HepG2 (cell line): Measurements from ENCODE around the gene FUOM. TPM values are rescaled to one million over a fixed set of nuclear protein-coding genes. Genes with fewer than 3 reads are reported as not detected.

Experiments
- ARNTL ChIP-seq: sonication (generic); formaldehyde crosslinking; IDR thresholded peaks from 2 replicates; pipeline ENCODE4 v1.4.0; 2020; ENCODE audit warnings: mild to moderate bottlenecking, missing genetic modification reagents
- KAT8 ChIP-seq: IDR thresholded peaks from 2 replicates; pipeline ENCODE4 v1.6.1; 2016; ENCODE audit warnings: missing genetic modification reagents, missing compliant biosample characterization
- MEIS2 ChIP-seq: sonication (generic); formaldehyde crosslinking; IDR thresholded peaks from 2 replicates; pipeline ENCODE4 v1.9.0; 2021; ENCODE audit warnings: mild to moderate bottlenecking, missing genetic modification reagents
- MXD4 ChIP-seq: IDR thresholded peaks from 2 replicates; pipeline ENCODE4 v1.6.1; 2016; ENCODE audit warnings: mild to moderate bottlenecking, missing biosample characterization, missing genetic modification reagents
- NONO ChIP-seq, 2 experiments: fragments of 450-650 bp in 1 of 2; sonication (generic) in 1 of 2; formaldehyde crosslinking in 1 of 2; IDR thresholded peaks in 1 of 2; conservative IDR thresholded peaks in 1 of 2; 2 replicates each; pipeline versions ENCODE4 v1.6.1 to v1.8.0; 2017 to 2022; ENCODE audit warnings: mild to moderate bottlenecking in 1 of 2, missing genetic modification reagents in 1 of 2, moderate library complexity in 1 of 2
- PLRG1 ChIP-seq: fragments of 450-650 bp; conservative IDR thresholded peaks from 2 replicates; pipeline ENCODE4 v1.6.1; 2016
- PRPF4 ChIP-seq: fragments of 200-400 bp; formaldehyde crosslinking; IDR thresholded peaks from 2 replicates; pipeline ENCODE4 v1.6.1; 2016; ENCODE audit warnings: low read length, low read depth; ENCODE audit not compliant: poor library complexity, severe bottlenecking
- PTBP1 ChIP-seq: fragments of 200-400 bp; formaldehyde crosslinking; IDR thresholded peaks from 2 replicates; pipeline ENCODE4 v1.6.1; 2018; ENCODE audit warnings: low read length, low read depth; ENCODE audit not compliant: poor library complexity, severe bottlenecking
- SKI ChIP-seq: fragments of 450-650 bp; IDR thresholded peaks from one replicate; pipeline ENCODE4 v1.6.1; 2018; ENCODE audit warnings: mild to moderate bottlenecking; ENCODE audit not compliant: partially characterized antibody
- SKIL ChIP-seq: sonication (generic); formaldehyde crosslinking; IDR thresholded peaks from 2 replicates; pipeline ENCODE4 v1.8.0; 2022; ENCODE audit warnings: missing genetic modification reagents, mild to moderate bottlenecking, moderate library complexity, borderline replicate concordance
- THAP11 ChIP-seq: IDR thresholded peaks from 2 replicates; pipeline ENCODE4 v1.6.1; 2016; ENCODE audit warnings: missing biosample characterization, missing genetic modification reagents
- ZBTB33 ChIP-seq: sonication (generic); formaldehyde crosslinking; IDR thresholded peaks from 2 replicates; pipeline ENCODE4 v1.4.0; 2020; ENCODE audit warnings: missing genetic modification reagents
- ZBTB46 ChIP-seq: sonication (generic); formaldehyde crosslinking; IDR thresholded peaks from 2 replicates; pipeline ENCODE4 v1.4.0; 2020; ENCODE audit warnings: mild to moderate bottlenecking, missing genetic modification reagents, borderline replicate concordance
- ZNF274 ChIP-seq: sonication (generic); formaldehyde crosslinking; IDR thresholded peaks from 2 replicates; pipeline ENCODE4 v1.5.1; 2020; ENCODE audit warnings: mild to moderate bottlenecking, missing genetic modification reagents
- ZNF441 ChIP-seq: sonication (generic); formaldehyde crosslinking; IDR thresholded peaks from 2 replicates; pipeline ENCODE4 v1.7.0; 2021; ENCODE audit warnings: missing genetic modification reagents, borderline replicate concordance
- ZNF550 ChIP-seq: sonication (generic); formaldehyde crosslinking; IDR thresholded peaks from 2 replicates; pipeline ENCODE4 v1.4.0; 2020; ENCODE audit warnings: mild to moderate bottlenecking, missing genetic modification reagents, borderline replicate concordance
- ZNF552 ChIP-seq: sonication (generic); formaldehyde crosslinking; IDR thresholded peaks from 2 replicates; pipeline ENCODE4 v1.9.0; 2022; ENCODE audit warnings: missing genetic modification reagents, mild to moderate bottlenecking, borderline replicate concordance
- ZNF703 ChIP-seq: sonication (generic); formaldehyde crosslinking; IDR thresholded peaks from 2 replicates; pipeline ENCODE4 v1.5.1; 2020; ENCODE audit warnings: missing genetic modification reagents, mild to moderate bottlenecking, moderate library complexity, borderline replicate concordance
- ZNF720 ChIP-seq: sonication (generic); formaldehyde crosslinking; IDR thresholded peaks from 2 replicates; pipeline ENCODE4 v1.4.0; 2020; ENCODE audit warnings: missing genetic modification reagents
- polyA plus RNA-seq, 8 experiments: library from polyadenylated mRNA; depleted of rRNA in 3 of 8; stranded (reverse) in 7 of 8; unstranded in 1 of 8; fragments of >200 nt; fragmentation: Illumina TruSeq in 4 of 8; extraction: Trizol in 4 of 8; gene quantifications; 2 replicates each; pipeline versions ENCODE4 v1.2.1 to v1.2.3, GENCODE V29; 2011 to 2016; ENCODE audit warnings: low read depth in 4 of 8, missing spikeins in 1 of 8, mixed read lengths in 1 of 8; ENCODE audit not compliant: insufficient read depth in 1 of 8
- total RNA-seq, 5 experiments: library from RNA; depleted of rRNA; stranded (reverse); fragments of >200 nt; fragmentation: Illumina TruSeq; extraction: Trizol; gene quantifications; 2 replicates each; pipeline ENCODE4 v1.2.3, GENCODE V29; 2016; ENCODE audit warnings: low read depth in 1 of 5
- TF ChIP-seq, protein P1 (sequence below): sonication (generic); formaldehyde crosslinking; IDR thresholded peaks from 2 replicates; pipeline ENCODE4 v1.4.0; 2020; ENCODE audit warnings: missing genetic modification reagents, low read depth, mild to moderate bottlenecking, borderline replicate concordance

FUOM gene
- total and polyA plus RNA-seq, 2 of the 13 experiments (the other 11 are each of a cell fraction or from before 2014, with no cell fraction given): 27.5 to 60.4 TPM

- no peak for TF ChIP-seq SKIL (CRISPR knock-in tag)
- peak; percentile 22 for TF ChIP-seq PTBP1
- TF ChIP-seq ARNTL: no peak
- TF ChIP-seq PRPF4: no peak
- TF ChIP-seq ZNF552 (CRISPR knock-in tag): no peak
- TF ChIP-seq PLRG1: no peak
- no peak for TF ChIP-seq MEIS2
- TF ChIP-seq ZNF274 (CRISPR knock-in tag): no peak; the same call in 1 of the 2 replicates
- TF ChIP-seq ZBTB33 (CRISPR knock-in tag): no peak
- TF ChIP-seq MXD4: peak; percentile 77
- TF ChIP-seq ZNF720 (CRISPR knock-in tag): no peak
- TF ChIP-seq, protein P1, sequence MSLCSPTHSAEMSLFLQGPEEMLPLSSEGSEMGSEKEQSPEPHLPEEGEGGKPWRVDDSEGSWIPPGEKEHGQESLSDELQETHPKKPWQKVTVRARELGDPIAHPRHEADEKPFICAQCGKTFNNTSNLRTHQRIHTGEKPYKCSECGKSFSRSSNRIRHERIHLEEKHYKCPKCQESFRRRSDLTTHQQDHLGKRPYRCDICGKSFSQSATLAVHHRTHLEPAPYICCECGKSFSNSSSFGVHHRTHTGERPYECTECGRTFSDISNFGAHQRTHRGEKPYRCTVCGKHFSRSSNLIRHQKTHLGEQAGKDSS (CRISPR knock-in tag): peak; percentile 77; the same call in 1 of the 2 replicates
- TF ChIP-seq ZNF550 (CRISPR knock-in tag): no peak
- TF ChIP-seq SKI: no peak
- TF ChIP-seq THAP11 (CRISPR knock-in tag): peak; percentile 46
- no peak for TF ChIP-seq ZBTB46 (CRISPR knock-in tag)
- TF ChIP-seq ZNF703 (CRISPR knock-in tag): no peak
- no peak for TF ChIP-seq NONO (IDR thresholded peaks at IDR 0.05)
- TF ChIP-seq NONO (CRISPR knock-in tag; conservative IDR thresholded peaks at IDR 0.05): peak; percentile 52; the same call in 1 of the 2 replicates
- TF ChIP-seq KAT8: peak; percentile 41
- TF ChIP-seq ZNF441: peak; percentile 63; the same call in 1 of the 2 replicates
Observed at GRCh38 chr10:133357285-133358161, at the start of gene FUOM (continued).
